HG03469 (cell line): ENCODE data around the gene TFF3.
"Not testable (repeated sequence)": the region's sequence is repeated elsewhere in the genome, so short reads cannot be mapped to it uniquely, and the experiment has no call there.

Experiments
- ATAC-seq: cut with Tn5 transposase; IDR thresholded peaks from one replicate; pipeline ENCODE4 v1.9.1; 2021; ENCODE audit warnings: mild to moderate bottlenecking, moderate library complexity, moderate number of reproducible peaks; ENCODE audit not compliant: unreplicated experiment

The TFF3 gene

GRCh38 chr21:42307106-42307505 lies 8.1 kb downstream of the TFF3 start:
- ATAC-seq = no peak

DNA sequence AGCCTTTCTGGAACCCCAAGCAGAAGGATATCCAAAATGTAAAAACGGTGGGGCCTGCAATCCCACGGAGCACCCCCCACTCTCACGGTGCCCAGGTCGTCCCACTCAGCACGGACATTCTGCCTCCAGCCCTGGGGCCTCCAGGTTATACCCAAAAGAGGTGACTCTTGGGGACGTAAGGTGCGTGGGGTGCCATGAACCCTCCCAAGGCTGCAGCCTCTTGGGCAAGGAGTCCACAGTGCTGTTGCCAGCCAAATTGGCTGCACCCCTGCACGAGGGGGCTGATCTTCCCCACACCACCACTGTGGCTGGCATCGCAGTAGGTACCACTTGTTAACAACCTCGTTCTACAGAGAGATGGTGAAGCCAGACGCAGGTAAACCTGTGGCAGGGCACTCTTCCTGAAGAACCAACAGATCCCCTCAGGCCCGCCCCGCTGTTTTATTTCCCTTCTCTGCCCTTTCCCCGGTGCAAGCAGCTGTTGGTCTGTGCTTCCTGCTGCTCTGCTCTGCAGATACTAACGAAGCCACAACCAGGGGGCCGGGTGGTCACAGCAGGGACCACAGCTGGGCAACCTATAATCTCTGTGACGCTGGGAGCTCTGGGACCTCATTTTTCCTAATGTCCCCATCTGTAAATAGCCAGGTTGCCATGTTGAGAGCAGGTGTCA lies 8.7 kb downstream of the TFF3 start:
- ATAC-seq = no peak

- ATAC-seq = no peak
Observed at GRCh38 chr21:42305707-42306147, 9.5 kb downstream of the TFF3 start.

GRCh38 chr21:42304556-42305454 lies 10.4 kb downstream of the TFF3 start:
- ATAC-seq = no peak

- no peak for ATAC-seq
Observed at GRCh38 chr21:42303443-42303842, 11.8 kb downstream of the TFF3 start.

- no peak for ATAC-seq
Observed at GRCh38 chr21:42302794-42303193, 12.4 kb downstream of the TFF3 start.

DNA sequence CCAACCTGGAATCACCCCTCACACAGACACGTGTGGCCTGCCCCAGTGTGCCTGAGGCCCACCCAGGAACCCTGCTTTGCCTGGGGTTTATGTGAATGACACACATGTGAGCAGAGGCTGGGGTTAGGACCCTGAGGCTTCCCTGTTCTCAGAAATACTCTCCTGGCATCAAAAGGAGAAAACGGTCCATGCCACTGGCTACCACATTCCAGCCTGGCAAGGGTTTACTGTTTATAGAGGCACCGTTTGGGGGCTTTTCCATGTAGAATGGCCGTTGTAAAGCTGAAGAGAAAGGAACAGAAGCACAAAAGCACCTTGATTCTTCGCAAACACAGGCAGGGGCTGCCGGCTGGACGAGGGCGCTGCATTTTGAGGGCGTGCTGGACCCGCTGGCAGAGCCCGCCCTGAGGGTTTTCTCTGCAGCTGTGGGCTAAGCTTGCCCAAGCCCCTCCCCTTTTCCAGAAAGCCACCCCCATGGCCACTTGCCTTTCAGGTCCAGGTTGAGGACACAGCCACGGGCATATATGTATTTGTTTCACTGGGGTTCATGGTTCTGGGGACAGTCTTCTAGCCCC lies 13.0 kb downstream of the TFF3 start:
- ATAC-seq = no peak

GRCh38 chr21:42301371-42302075 lies 13.7 kb downstream of the TFF3 start:
- ATAC-seq = no peak

GRCh38 chr21:42300956-42301355 lies 14.3 kb downstream of the TFF3 start:
- ATAC-seq = no peak

DNA sequence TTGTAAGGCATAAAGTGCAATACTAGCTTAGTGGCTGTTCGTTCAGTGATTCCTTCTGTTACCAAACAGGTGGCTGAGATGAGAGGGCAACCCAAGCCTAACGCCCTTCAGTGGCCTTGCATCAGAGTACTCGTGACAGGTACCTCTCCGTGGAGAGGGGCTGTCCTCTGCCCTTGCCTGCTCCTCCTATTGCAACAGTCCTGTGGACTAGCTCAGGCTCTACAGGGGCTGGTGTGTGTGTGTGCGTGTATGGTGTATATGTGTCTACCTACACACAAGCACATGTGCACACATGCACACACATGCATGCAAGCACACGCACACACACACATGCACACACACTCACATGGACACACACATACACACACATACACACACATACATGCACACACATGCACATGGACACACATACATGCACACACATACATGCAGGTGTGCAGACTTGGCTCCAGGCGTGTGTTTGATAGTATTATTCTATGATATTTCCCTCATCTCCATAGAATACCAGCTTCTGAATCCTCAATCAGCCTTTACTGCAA lies 15.1 kb downstream of the TFF3 start:
- no peak for ATAC-seq

DNA sequence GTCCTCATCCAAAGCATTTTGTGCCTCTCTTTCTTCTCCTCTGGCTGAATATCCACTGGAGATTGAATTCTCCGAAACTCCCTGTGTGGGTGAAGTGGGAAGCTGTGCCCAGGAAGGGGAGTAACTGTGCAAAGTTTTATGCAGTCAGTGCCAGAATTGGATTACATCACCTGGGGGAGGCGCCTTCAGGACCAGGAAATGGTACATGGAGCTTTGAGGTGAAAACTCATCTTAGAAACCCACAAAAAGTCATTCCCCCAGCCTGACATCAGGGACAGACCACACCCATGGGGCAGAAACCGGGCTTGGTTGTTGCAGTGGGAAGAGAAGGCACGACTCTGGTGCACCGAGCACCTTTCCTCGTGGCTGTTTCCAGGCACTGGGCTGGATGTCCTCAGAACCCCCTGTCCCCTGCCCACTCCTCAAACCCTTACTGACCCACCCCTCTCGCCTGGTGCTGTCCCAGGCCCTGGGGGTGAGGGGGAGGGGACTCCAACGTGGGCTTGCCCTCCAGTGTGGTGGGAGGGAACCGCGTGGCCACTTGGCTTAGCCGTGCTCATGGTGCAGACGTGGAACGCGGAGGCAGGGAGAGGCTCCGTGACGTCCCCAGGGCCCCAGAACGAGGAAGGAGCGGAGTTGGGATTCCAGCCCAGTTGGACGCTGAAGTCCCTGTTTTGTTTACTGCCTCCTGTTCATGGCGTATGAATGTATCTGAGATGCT lies 15.7 kb downstream of the TFF3 start:
- no peak for ATAC-seq

GRCh38 chr21:42298657-42299056 lies 16.6 kb downstream of the TFF3 start:
- ATAC-seq = no peak

- no peak for ATAC-seq
Observed at GRCh38 chr21:42298237-42298636, 17.0 kb downstream of the TFF3 start.

GRCh38 chr21:42297377-42297776 lies 17.8 kb downstream of the TFF3 start:
- no peak for ATAC-seq

DNA sequence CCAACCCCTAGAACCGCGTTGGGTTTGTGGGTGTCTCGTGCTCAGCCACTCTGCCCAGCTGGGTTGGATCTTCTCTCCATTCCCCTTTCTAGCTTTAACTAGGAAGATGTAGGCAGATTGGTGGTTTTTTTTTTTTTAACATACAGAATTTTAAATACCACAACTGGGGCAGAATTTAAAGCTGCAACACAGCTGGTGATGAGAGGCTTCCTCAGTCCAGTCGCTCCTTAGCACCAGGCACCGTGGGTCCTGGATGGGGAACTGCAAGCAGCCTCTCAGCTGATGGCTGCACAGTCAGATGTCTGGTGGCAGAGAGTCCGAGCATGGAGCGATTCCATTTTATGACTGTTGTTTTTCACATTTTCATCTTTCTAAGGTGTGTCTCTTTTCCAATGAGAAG lies 18.7 kb downstream of the TFF3 start:
- no peak for ATAC-seq

- ATAC-seq = no peak
Observed at GRCh38 chr21:42295845-42296244, 19.4 kb downstream of the TFF3 start.

GRCh38 chr21:42294273-42294880 lies 20.8 kb downstream of the TFF3 start:
- ATAC-seq = no peak

DNA sequence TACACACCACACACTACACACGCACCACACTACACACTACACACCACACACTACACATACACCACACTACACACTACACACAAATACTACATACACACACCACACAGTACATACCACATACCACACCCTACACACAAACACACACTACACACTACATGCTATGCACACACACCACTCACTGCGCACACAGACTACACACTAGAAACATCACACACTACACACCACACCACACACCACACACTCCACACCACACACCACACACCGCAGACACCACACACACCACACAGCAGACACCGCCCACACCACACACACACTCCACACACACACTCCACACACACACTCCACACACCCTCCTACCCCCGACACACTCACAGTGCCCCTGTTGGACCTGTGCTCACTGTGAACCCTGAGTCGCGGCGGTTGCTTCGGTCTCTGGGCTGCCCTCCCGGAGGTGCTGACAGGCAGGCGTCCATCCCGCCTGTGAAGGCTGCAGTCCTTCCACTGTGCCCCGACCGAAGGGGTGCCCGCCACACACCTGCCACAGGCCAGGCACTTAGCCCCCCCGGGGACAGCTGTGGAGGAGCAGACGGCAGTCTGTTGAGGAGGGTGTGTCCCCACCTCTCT lies 21.4 kb downstream of the TFF3 start:
- ATAC-seq = no peak

- not testable (repeated sequence) for ATAC-seq
Observed at GRCh38 chr21:42292563-42293142, 22.6 kb downstream of the TFF3 start.
